Measurements from ENCODE around the gene SOX13.

The SOX13 gene

GRCh38 chr1:204128464-204128963 is 55.6 kb downstream of the SOX13 start:
- in situ Hi-C loops (cut with MboI; ENCODE audit: low sequenced_read_pairs) = loop anchor here (25.0 kb wide), 1 partner anchor 266 kb away; the partner anchor contains the start of gene SNRPE

- in situ Hi-C loops (cut with MboI; ENCODE audit: low sequenced_read_pairs) = loop anchor here (25.0 kb wide), 1 partner anchor 267 kb away; the partner anchor contains the start of gene SNRPE
These were observed 56.3 kb downstream of the SOX13 start for GRCh38 chr1:204128964-204129896.

DNA sequence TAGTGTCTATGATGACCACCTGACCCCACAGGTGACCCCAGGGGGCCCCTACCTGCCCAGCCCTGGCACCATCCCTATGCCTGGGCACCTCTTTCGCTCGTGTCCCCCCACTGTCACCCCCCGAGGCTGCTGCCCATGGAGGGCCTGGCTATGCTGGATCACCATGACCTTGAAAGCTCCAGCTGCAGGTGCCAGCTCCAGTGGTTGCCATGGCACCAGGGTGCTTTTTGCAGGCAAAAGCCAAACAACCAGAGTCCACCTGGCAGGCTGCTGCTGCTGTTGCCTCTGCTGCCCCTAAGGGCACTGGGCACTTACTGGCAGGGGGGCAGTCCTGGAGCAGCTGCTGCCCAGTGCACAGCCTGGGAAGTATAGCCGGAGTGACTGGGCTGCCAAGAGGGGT is 57.3 kb downstream of the SOX13 start:
- in situ Hi-C loops (cut with MboI; ENCODE audit: low sequenced_read_pairs) = loop anchor here (25.0 kb wide), 1 partner anchor 268 kb away; the partner anchor contains the start of gene SNRPE

GRCh38 chr1:204130981-204131892 is 58.3 kb downstream of the SOX13 start:
- in situ Hi-C loops (cut with MboI; ENCODE audit: low sequenced_read_pairs) = loop anchor here (25.0 kb wide), 1 partner anchor 269 kb away; the partner anchor contains the start of gene SNRPE

- in situ Hi-C loops (cut with MboI; ENCODE audit: low sequenced_read_pairs) = loop anchor here (25.0 kb wide), 1 partner anchor 270 kb away; the partner anchor contains the start of gene SNRPE
These were observed 59.1 kb downstream of the SOX13 start for GRCh38 chr1:204131978-204132377.

DNA sequence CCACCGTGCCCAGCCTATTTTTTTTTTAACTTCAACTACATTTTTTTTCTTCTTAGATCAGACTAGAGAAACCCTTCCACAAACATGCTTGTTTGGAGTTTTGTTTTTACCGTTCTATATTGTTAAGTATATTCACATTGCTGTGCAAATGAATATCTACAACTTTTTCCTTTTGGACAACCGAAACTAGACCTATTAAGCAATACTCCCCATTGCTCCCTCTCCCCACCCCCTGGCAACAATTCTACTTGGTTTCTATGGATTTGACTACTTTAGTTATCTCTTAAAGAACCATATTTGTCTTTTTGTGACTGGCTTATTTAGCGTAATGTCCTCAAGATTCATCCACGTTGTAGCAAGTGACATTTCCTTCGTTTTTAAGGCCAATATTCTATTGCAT is 59.8 kb downstream of the SOX13 start:
- in situ Hi-C loops (cut with MboI; ENCODE audit: low sequenced_read_pairs) = loop anchor here (25.0 kb wide), 1 partner anchor 270 kb away; the partner anchor contains the start of gene SNRPE

DNA sequence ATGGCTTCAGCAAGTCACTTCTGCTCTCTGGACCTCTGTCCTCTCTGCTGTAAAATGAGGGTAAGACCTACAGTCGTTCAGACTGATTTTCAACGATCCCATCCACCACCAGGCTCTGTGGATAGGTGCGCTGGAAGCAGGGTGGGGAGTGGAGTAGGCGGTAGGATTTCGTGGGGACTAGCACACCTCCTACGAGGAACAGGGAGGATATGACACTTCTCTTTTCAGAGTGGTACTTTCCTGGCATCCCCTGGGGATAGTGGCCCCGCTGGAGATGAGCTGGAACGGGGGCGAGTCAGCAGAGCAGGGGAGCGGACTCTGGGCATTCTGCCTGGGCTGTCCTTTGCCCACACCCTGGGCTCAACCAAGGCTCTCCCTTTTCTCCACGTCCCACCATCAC is 61.2 kb downstream of the SOX13 start:
- in situ Hi-C loops (cut with MboI; ENCODE audit: low sequenced_read_pairs) = loop anchor here (25.0 kb wide), 1 partner anchor 272 kb away; the partner anchor contains the start of gene SNRPE

GRCh38 chr1:204136814-204137213 is 63.9 kb downstream of the SOX13 start:
- in situ Hi-C loops (cut with MboI; ENCODE audit: low sequenced_read_pairs) = loop anchor here (25.0 kb wide), 1 partner anchor 275 kb away; the partner anchor contains the start of gene SNRPE

- in situ Hi-C loops (cut with MboI; ENCODE audit: low sequenced_read_pairs) = loop anchor here (25.0 kb wide), 1 partner anchor 277 kb away; the partner anchor contains the start of gene SNRPE
These were observed 66.2 kb downstream of the SOX13 start for GRCh38 chr1:204139088-204139487.

- in situ Hi-C loops (cut with MboI; ENCODE audit: low sequenced_read_pairs) = loop anchor here (25.0 kb wide), 1 partner anchor 278 kb away; the partner anchor contains the start of gene SNRPE
These were observed 67.0 kb downstream of the SOX13 start for GRCh38 chr1:204139952-204140351.

DNA sequence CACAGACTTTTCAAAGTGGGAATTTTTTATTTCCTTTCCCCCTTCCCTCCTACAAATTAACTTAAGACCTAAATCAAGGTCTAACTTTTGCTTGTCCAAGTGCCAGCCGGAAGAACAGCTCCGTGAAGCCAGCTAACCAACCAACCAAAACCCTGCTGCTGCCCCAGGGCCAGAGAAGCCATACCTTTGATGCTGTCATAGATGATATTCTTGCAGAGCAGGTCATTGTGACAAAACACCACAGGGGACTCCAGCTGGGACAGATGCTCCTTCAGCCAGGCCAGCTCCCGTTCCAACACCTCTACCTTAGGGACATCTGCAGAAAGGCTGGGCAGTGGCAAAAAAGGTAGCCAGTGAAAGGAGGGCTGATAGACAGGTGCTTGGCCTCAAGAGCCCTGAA is 68.2 kb downstream of the SOX13 start:
- in situ Hi-C loops (cut with MboI; ENCODE audit: low sequenced_read_pairs) = loop anchor here (25.0 kb wide), 1 partner anchor 279 kb away; the partner anchor contains the start of gene SNRPE

DNA sequence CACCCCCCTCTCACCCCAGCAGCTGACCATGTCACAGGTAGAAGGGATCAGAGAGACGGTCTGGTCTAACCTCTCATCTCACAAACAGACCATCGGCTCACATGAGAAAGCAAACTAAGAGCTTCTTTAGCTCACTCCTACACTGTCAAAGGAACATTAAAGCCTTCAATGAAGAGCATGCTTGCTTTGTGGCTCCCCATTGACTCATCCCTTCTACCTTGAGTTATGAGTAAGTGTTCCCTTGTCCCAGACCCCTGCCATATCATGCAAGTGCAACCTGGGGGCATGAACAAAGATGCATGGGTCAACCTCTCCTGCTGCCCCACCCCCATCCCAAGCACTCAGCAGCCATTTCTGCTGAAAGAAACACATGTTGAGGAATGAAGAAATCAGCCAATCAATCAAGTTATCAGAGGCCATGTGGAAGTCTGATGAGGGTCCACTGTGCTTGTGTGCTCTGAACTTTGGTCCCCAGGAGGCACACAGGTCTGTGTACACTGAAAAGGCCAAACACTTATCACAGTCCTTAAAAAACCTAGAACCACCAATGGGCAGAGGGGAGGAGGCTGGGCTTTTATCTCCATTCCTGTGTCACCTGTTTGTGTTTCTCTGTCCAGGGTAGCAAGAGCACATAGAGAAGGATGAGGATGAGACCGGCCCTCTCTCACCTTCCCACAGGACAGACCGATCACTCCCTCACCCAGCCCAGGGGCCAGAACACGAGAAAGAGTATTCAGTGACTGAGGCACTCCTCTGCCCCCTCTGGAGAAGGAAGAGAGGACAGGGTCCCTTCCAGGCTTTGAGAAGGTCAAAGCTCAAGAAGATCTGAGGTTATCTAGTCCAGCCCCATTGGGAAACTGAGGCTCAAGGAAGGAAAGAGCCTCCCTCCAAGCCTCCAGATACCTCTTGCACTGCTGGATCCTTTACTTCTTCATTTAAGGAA is 69.4 kb downstream of the SOX13 start:
- in situ Hi-C loops (cut with MboI; ENCODE audit: low sequenced_read_pairs) = loop anchor here (25.0 kb wide), 1 partner anchor 280 kb away; the partner anchor contains the start of gene SNRPE

DNA sequence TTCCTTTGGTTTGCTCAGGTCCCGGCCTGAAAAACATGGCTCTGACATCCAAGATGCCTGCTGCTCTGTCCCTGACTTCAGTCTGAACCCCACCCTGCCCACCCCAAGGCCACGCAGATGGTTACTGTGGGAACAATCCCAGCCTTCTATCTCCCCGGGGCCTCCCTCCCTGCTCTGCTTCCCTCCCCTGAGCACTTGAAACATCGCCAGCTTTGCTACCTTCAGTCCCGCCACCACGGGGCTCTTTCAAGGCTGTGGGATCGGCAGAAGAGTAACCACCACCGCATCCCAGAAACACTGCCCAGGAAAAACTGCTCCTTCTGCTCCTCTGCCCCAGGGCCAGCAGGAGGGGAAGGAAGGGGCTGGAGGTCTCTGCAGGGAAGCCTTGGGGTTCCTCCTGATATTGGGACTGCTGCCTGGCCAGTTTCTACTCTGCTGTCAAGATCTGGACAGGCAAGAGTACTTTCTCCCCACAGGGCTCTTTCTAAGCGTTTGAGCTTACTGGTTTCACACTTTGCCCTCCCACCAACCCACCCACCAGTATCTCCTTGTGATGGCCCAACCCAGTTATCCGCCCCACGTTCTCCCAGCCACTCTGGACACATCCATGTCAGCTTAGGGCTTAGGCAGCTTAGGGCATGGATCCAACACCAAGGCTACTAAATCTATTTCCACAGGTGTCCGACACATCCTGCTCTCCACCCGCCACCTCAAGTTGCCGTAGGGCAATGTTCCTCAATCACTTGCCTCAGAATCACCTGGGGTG is 70.5 kb downstream of the SOX13 start:
- in situ Hi-C loops (cut with MboI; ENCODE audit: low sequenced_read_pairs) = loop anchor here (25.0 kb wide), 1 partner anchor 281 kb away; the partner anchor contains the start of gene SNRPE

DNA sequence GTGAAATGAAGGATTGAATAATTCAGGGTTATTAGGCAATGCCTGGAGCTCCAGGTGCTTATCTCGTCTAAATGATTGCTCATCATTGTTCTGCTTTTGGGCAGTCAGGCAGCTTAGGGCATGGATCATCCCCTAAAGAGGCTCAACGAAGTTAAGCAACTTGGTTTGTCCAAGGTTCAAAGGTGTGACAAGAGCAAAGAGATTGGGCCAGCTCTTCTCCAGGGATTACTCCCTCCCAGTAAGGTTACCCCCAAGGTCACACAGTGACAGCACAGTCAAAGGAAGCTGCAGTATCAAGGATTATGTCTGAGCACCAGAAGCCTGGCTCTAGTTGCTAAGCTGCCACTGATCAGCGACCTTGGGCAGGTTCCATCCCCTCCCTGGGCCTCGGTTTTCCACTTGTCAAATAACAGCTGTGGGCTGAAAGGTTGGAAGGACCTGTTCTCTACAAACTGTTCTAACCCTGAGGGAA is 72.2 kb downstream of the SOX13 start:
- in situ Hi-C loops (cut with MboI; ENCODE audit: low sequenced_read_pairs) = loop anchor here (25.0 kb wide), 1 partner anchor 283 kb away; the partner anchor contains the start of gene SNRPE

DNA sequence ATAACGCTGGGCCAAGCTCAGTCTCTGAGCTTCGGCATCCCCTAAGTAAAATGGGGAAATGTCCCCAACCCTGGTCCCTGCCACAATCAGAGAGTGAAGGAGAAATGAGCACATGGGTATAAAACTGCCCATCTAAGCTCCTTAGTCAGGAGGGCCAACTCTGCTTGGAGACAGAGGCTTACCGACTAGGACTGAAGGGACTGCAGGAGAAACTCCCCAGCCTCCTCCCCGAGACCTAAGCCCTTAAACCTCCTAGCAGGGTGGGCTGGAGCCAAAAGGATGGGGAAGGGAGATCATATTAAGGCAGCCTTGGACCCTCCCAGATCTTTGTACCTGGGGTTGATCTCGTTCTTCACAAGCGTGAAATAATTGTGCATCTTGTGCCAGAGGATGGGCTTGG is 73.4 kb downstream of the SOX13 start:
- in situ Hi-C loops (cut with MboI; ENCODE audit: low sequenced_read_pairs) = loop anchor here (25.0 kb wide), 1 partner anchor 284 kb away; the partner anchor contains the start of gene SNRPE

DNA sequence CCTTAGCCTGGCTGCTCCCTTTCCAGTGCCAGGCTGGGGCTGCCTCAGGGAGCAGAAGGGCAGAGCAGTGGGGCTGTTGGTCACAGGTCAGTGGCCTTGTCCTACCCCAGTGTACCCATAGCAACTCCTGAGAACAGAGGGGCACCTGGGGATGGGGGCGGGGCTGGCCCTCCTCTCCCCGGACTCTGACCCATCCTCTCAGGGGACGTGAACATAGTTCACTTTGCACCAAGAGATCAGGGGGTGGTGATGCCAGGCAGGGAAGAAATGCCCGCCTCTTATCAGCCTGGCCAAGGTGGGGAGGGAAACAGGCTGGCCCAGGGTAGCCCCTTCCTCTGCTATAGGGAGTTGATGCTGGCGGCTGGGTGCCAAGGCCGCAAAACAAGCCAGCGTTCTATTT is 74.0 kb downstream of the SOX13 start:
- in situ Hi-C loops (cut with MboI; ENCODE audit: low sequenced_read_pairs) = loop anchor here (25.0 kb wide), 1 partner anchor 285 kb away; the partner anchor contains the start of gene SNRPE

DNA sequence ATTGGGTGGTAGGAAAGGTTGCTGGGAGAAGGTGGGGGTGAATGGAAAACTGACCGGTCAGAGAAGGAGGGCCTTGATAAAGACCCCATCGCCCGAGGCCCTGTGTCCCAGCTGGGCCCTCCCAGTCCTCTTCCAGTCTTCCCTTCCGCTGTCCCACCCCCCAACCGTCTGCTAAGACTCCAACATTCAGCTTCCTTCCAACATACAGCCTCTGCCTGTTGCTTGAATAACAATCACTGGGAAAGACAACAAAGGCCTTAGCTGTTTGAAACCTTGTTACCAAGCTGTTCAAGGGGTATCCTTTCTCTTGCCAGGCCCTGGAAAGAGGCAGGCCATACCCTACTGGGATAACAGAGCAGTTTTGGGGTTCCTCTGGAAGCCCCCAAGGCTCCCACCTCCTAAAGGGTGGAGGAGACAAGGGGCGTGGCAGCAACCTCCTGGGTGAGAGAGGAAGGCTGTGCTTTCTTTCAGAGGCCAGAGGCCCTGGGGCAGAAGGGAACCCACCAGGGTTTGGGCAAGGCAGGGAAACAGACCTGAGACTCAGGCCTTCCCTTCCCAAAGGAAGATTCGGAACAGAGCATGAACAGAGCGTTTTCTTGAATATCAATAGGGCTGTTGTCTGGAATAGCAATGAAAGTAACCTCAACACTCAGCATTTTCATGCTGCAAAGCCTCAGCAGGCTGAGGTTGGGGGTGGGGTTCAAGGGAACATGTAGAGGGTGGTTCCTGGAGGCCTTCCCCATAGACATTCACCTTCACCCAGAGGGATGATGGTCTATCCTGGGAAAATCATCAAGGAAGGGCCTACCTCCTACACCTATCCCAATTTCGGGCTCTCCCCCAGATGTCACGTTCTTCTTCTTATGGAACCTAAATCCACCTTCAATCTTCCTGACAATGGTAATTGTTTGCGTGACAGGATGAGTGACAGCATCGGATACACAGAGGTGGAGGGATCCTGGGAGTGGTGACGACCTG is 74.8 kb downstream of the SOX13 start:
- in situ Hi-C loops (cut with MboI; ENCODE audit: low sequenced_read_pairs) = loop anchor here (25.0 kb wide), 1 partner anchor 285 kb away; the partner anchor contains the start of gene SNRPE
